ENCODE measurements around the gene GRAMD1B. TPM values are rescaled to one million over a fixed set of nuclear protein-coding genes. Genes with fewer than 3 reads are reported as not detected.
A peak's percentile ranks its signal among the peaks of the same experiment; 100 is the strongest.

GRAMD1B gene
- total RNA-seq, 1 donor from 2014 or later, result 31.8 TPM

GRCh38 chr11:123549926-123550917 lies 120.2 kb downstream of the GRAMD1B start:
- Histone ChIP-seq H3K4me3 (no peak overlapping the region), H3K27ac (replicated peaks) (no peak overlapping the region), H3K4me1 (peaks cover 12% of the 10 kb centered on the region), H3K9me3 (replicated peaks) (no peaks in the 10 kb centered on the region), H3K27me3 (ENCODE audit: low read depth) (no peaks in the 10 kb centered on the region), H3K36me3 (no peaks in the 10 kb centered on the region)
- DNase-seq, result no peak
- no peak for TF ChIP-seq CTCF (IDR thresholded peaks at IDR 0.05; ENCODE audit: borderline replicate concordance)
- intact Hi-C loops (cut with micrococcal nuclease), result no loop called here

- Histone ChIP-seq H3K27me3 (ENCODE audit: low read depth) (peaks cover 5% of the 10 kb centered on the region), H3K4me1 (peaks cover 3% of the 10 kb centered on the region), H3K36me3 (no peaks in the 10 kb centered on the region), H3K27ac (replicated peaks) (no peak overlapping the region), H3K9me3 (replicated peaks) (no peaks in the 10 kb centered on the region), H3K4me3 (no peak overlapping the region)
- DNase-seq, result no peak
- TF ChIP-seq CTCF (IDR thresholded peaks at IDR 0.05; ENCODE audit: borderline replicate concordance), result no peak
- intact Hi-C loops (cut with micrococcal nuclease), result no loop called here
Observed at GRCh38 chr11:123551079-123551478, 121.0 kb downstream of the GRAMD1B start.

- no peak for TF ChIP-seq CTCF (IDR thresholded peaks at IDR 0.05; ENCODE audit: borderline replicate concordance)
- intact Hi-C loops (cut with micrococcal nuclease), result no loop called here
- H3K27ac ChIP-seq (replicated peaks), result peak overlapping the region; percentile 65
Observed at GRCh38 chr11:123556633-123557032, 126.6 kb downstream of the GRAMD1B start.

GRCh38 chr11:123558536-123559315 lies 128.7 kb downstream of the GRAMD1B start:
- Histone ChIP-seq H3K27me3 (ENCODE audit: low read depth) (peaks cover 5% of the 10 kb centered on the region), H3K9me3 (replicated peaks) (no peaks in the 10 kb centered on the region), H3K4me1 (peaks cover 39% of the 10 kb centered on the region), H3K36me3 (no peaks in the 10 kb centered on the region), H3K4me3 (no peak overlapping the region), H3K27ac (replicated peaks) (no peak overlapping the region)
- no peak for TF ChIP-seq CTCF (IDR thresholded peaks at IDR 0.05; ENCODE audit: borderline replicate concordance)
- intact Hi-C loops (cut with micrococcal nuclease), result no loop called here
- no peak for DNase-seq

More at GRCh38 chr11:123556633-123557032, 126.6 kb downstream of the GRAMD1B start:
- no peak for DNase-seq
- H3K4me3 ChIP-seq, result no peak overlapping the region
- peaks cover 22% of the 10 kb centered on the region for H3K4me1 ChIP-seq
- peaks cover 5% of the 10 kb centered on the region for H3K27me3 ChIP-seq (ENCODE audit: low read depth)
- no peaks in the 10 kb centered on the region for H3K9me3 ChIP-seq (replicated peaks)
- no peaks in the 10 kb centered on the region for H3K36me3 ChIP-seq

GRCh38 chr11:123559523-123559955 lies 129.5 kb downstream of the GRAMD1B start:
- intact Hi-C loops (cut with micrococcal nuclease), result no loop called here
- H3K9me3 ChIP-seq (replicated peaks), result no peaks in the 10 kb centered on the region
- DNase-seq, result no peak
- no peaks in the 10 kb centered on the region for H3K36me3 ChIP-seq
- H3K4me1 ChIP-seq, result peaks cover 39% of the 10 kb centered on the region
- TF ChIP-seq CTCF (IDR thresholded peaks at IDR 0.05; ENCODE audit: borderline replicate concordance), result no peak
- peak overlapping the region; percentile 75 for H3K27ac ChIP-seq (replicated peaks)
- H3K4me3 ChIP-seq, result peak overlapping the region; percentile 55
- H3K27me3 ChIP-seq (ENCODE audit: low read depth), result peaks cover 5% of the 10 kb centered on the region

Measured in left ventricle myocardium inferior (tissue), 1 donor.